Lung (tissue), 12 donors: Measurements from ENCODE around the gene NEDD9. TPM values are rescaled to one million over a fixed set of nuclear protein-coding genes. Genes with fewer than 3 reads are reported as not detected.

ENCODE experiments used
- ATAC-seq: fragments of 200-7000 bp; cut with Tn5 transposase; one replicate; pipeline ENCODE4 v1.9.1; 2020; ENCODE audit warnings: moderate number of reproducible peaks; ENCODE audit not compliant: insufficient read depth, low FRiP score
- DNase-seq, 3 donors: peaks; one replicate each; pipeline ENCODE4 v3.0.0-alpha.2; 2013 to 2017
- H3K27ac ChIP-seq, 2 donors: one replicate each; pipeline ENCODE4 v1.5.1; 2013; ENCODE audit warnings: mild to moderate bottlenecking in 2 of 2, moderate library complexity in 2 of 2, control low read depth in 1 of 2, inconsistent platforms in 1 of 2, low read depth in 1 of 2, low read length in 1 of 2
- H3K27me3 ChIP-seq, 3 donors: one replicate each; pipeline ENCODE4 v1.5.1; 2013; ENCODE audit warnings: low read length in 2 of 3; ENCODE audit not compliant: control insufficient read depth in 3 of 3, insufficient read depth in 3 of 3
- H3K36me3 ChIP-seq, 4 donors: one replicate each; pipeline ENCODE4 v1.5.1; 2013; ENCODE audit warnings: low read length in 4 of 4, mild to moderate bottlenecking in 1 of 4, moderate library complexity in 1 of 4; ENCODE audit not compliant: control insufficient read depth in 4 of 4, insufficient read depth in 4 of 4
- H3K4me1 ChIP-seq, 5 donors: one replicate each; pipeline ENCODE4 v1.5.1; 2013; ENCODE audit warnings: low read length in 5 of 5, mild to moderate bottlenecking in 2 of 5, moderate library complexity in 1 of 5; ENCODE audit not compliant: control insufficient read depth in 5 of 5, insufficient read depth in 5 of 5
- H3K4me3 ChIP-seq: one replicate; pipeline ENCODE4 v1.5.1; 2013; ENCODE audit warnings: mild to moderate bottlenecking, control low read depth, moderate library complexity
- H3K9ac ChIP-seq, 2 donors: one replicate each; pipeline ENCODE4 v1.5.1; 2013; ENCODE audit warnings: low read length in 2 of 2, control low read depth in 1 of 2; ENCODE audit not compliant: insufficient read depth in 1 of 2
- H3K9me3 ChIP-seq, 4 donors: one replicate each; pipeline ENCODE4 v1.5.1; 2013; ENCODE audit warnings: low read length in 3 of 4, mild to moderate bottlenecking in 1 of 4, moderate library complexity in 1 of 4; ENCODE audit not compliant: control insufficient read depth in 4 of 4, insufficient read depth in 3 of 4
- WGBS, 2 donors: extraction: QIAGEN DNeasy Blood & Tissue Kit; methylation state at CpG; one replicate each; pipeline ENCODE4 v1.1.7; 2013; 5-methylcytosine and 5-hydroxymethylcytosine counted together
- polyA plus RNA-seq, 2 donors: library from polyadenylated mRNA; stranded (reverse); fragments of 200-250 nt; gene quantifications; one replicate each; pipeline ENCODE4 v1.2.1, GENCODE V29; 2013
- total RNA-seq, 2 donors: library from RNA; depleted of rRNA in 1 of 2; stranded (reverse); fragments of >200 nt in 1 of 2; gene quantifications; one replicate each; pipeline ENCODE4 v1.2.1, GENCODE V29; 2014 to 2021
- TF ChIP-seq, protein P1 (sequence below): IDR thresholded peaks from 2 replicates; pipeline ENCODE4 v1.5.1; 2012; ENCODE audit warnings: mild to moderate bottlenecking; ENCODE audit errors: control extremely low read depth, extremely low read depth
- donor health status: control.
- donor health status: control.
- donor health status: Bipolar disorder and iron deficiency.
- donor health status: healthy.
- donor health status: DM: yes; HTN: yes; CAD: no.

The NEDD9 gene
- total and polyA plus RNA-seq, 4 donors: 28.2 to 158 (median 125) TPM

- ATAC-seq (no peak), DNase-seq (no peak)
- Histone ChIP-seq H3K4me3 (no peak overlapping the region), H3K9ac (no peak overlapping the region), H3K36me3 (no peaks in the 10 kb centered on the region), H3K27ac (no peak overlapping the region), H3K27me3 (no peaks in the 10 kb centered on the region), H3K9me3 (no peaks in the 10 kb centered on the region), H3K4me1 (peaks cover 0 to 2% (median 0%) of the 10 kb centered on the region in 5 donors)
- TF ChIP-seq, protein P1, sequence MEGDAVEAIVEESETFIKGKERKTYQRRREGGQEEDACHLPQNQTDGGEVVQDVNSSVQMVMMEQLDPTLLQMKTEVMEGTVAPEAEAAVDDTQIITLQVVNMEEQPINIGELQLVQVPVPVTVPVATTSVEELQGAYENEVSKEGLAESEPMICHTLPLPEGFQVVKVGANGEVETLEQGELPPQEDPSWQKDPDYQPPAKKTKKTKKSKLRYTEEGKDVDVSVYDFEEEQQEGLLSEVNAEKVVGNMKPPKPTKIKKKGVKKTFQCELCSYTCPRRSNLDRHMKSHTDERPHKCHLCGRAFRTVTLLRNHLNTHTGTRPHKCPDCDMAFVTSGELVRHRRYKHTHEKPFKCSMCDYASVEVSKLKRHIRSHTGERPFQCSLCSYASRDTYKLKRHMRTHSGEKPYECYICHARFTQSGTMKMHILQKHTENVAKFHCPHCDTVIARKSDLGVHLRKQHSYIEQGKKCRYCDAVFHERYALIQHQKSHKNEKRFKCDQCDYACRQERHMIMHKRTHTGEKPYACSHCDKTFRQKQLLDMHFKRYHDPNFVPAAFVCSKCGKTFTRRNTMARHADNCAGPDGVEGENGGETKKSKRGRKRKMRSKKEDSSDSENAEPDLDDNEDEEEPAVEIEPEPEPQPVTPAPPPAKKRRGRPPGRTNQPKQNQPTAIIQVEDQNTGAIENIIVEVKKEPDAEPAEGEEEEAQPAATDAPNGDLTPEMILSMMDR: no peak
- WGBS, 2 donors: 45 to 48% methylated on average over 4 of the region's 4 CpGs
Measured at GRCh38 chr6:11166948-11167347, 65.5 kb downstream of the NEDD9 start.

GRCh38 chr6:11164717-11165646 lies 67.5 kb downstream of the NEDD9 start:
- Histone ChIP-seq H3K9me3 (no peaks in the 10 kb centered on the region), H3K36me3 (no peaks in the 10 kb centered on the region), H3K27ac (no peak overlapping the region), H3K27me3 (no peaks in the 10 kb centered on the region), H3K4me3 (no peak overlapping the region), H3K9ac (no peak overlapping the region), H3K4me1 (peaks cover 0 to 2% (median 0%) of the 10 kb centered on the region in 5 donors)
- WGBS, 2 donors: 85 to 89% methylated on average over 20 of the region's 20 CpGs
- DNase-seq: no peak
- TF ChIP-seq, protein P1: no peak
- no peak for ATAC-seq

DNA sequence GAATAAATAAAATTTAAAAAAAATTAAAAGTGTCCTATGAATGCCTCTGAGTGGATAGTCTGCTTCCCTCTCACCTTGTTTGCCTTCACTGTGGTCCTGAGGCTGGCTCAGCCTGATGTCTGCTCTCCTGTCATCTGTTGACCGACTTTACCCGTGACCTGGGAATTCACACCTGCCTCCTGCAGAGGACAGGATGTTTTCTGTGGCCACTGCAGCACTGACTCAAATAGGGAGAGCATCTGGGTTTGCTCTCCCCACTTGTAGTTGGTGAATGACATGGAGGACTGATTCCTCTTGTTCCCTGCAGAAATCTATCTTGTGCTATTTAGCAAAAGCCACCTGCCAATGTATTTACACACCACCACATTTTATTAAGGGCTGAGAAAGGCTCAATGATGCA lies 68.5 kb downstream of the NEDD9 start:
- Histone ChIP-seq H3K4me1 (peaks cover 0 to 2% (median 0%) of the 10 kb centered on the region in 5 donors), H3K4me3 (no peak overlapping the region), H3K9ac (no peak overlapping the region), H3K27me3 (no peaks in the 10 kb centered on the region), H3K9me3 (no peaks in the 10 kb centered on the region), H3K27ac (no peak overlapping the region), H3K36me3 (no peaks in the 10 kb centered on the region)
- ATAC-seq: no peak
- TF ChIP-seq, protein P1: no peak
- 91 to 93% methylated on average over 2 of the region's 2 CpGs for WGBS, 2 donors
- DNase-seq: no peak
